Measurements from ENCODE around the gene ZNF84. TPM values are rescaled to one million over a fixed set of nuclear protein-coding genes. Genes with fewer than 3 reads are reported as not detected.

The ZNF84 gene
- total RNA-seq, 4 donors from 2014 or later = 16.2 to 144 (median 44.5) TPM

DNA sequence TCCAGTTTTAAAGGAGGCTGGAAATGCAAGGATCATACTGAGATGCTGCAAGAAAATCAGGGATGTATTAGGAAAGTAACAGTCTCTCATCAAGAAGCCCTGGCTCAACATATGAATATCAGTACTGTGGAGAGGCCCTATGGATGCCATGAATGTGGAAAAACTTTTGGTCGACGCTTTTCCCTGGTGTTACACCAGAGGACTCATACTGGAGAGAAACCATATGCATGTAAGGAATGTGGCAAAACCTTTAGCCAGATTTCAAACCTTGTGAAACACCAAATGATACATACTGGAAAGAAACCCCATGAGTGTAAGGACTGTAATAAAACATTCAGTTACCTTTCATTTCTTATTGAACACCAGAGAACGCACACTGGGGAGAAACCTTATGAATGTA lies 68.3 kb downstream of the ZNF84 start:
- Histone ChIP-seq H3K27me3 (no peaks in the 10 kb centered on the region), H3K9me3 (peaks cover 100% of the 10 kb centered on the region in 2 donors), H3K4me3 (no peak overlapping the region), H3K27ac (no peak overlapping the region), H3K36me3 (peaks cover 5 to 74% (median 42%) of the 10 kb centered on the region in 4 donors), H3K4me1 (no peaks in the 10 kb centered on the region)
- intact Hi-C loops (cut with DNase I; ENCODE audit: low total_unique reads) = no loop called here
- DNase-seq = no peak
- 99 to 100% methylated on average over 3 of the region's 3 CpGs for WGBS, 2 donors (ENCODE audit: low coverage in 1 of 2)
- TF ChIP-seq POLR2AphosphoS5 (IDR thresholded peaks at IDR 0.05) (no peak), POLR2A (IDR thresholded peaks at IDR 0.05) (no peak), EP300 (IDR thresholded peaks at IDR 0.05; ENCODE audit: low read depth) (no peak)
- TF ChIP-seq, protein P1, sequence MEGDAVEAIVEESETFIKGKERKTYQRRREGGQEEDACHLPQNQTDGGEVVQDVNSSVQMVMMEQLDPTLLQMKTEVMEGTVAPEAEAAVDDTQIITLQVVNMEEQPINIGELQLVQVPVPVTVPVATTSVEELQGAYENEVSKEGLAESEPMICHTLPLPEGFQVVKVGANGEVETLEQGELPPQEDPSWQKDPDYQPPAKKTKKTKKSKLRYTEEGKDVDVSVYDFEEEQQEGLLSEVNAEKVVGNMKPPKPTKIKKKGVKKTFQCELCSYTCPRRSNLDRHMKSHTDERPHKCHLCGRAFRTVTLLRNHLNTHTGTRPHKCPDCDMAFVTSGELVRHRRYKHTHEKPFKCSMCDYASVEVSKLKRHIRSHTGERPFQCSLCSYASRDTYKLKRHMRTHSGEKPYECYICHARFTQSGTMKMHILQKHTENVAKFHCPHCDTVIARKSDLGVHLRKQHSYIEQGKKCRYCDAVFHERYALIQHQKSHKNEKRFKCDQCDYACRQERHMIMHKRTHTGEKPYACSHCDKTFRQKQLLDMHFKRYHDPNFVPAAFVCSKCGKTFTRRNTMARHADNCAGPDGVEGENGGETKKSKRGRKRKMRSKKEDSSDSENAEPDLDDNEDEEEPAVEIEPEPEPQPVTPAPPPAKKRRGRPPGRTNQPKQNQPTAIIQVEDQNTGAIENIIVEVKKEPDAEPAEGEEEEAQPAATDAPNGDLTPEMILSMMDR (IDR thresholded peaks at IDR 0.05) = no peak
- in situ Hi-C loops (cut with MboI; ENCODE audit: low pct_ligation_motif_present in 1 of 4, low pct_unique_long_range_greater_than_20kb in 1 of 4, low sequenced_read_pairs in 3 of 4) = no loop called here

DNA sequence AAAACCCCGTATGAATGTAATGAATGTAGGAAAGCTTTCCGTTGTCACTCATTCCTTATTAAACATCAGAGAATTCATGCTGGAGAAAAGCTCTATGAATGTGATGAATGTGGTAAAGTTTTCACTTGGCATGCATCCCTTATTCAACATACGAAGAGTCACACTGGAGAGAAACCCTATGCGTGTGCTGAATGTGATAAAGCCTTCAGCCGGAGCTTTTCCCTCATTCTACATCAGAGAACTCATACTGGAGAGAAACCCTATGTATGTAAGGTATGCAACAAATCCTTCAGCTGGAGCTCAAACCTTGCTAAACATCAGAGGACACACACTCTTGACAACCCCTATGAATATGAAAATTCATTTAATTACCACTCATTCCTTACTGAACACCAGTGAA lies 68.9 kb downstream of the ZNF84 start:
- Histone ChIP-seq H3K4me1 (no peaks in the 10 kb centered on the region), H3K9me3 (peaks cover 100% of the 10 kb centered on the region in 2 donors), H3K4me3 (no peak overlapping the region), H3K27me3 (no peaks in the 10 kb centered on the region), H3K27ac (no peak overlapping the region), H3K36me3 (peaks cover 5 to 68% (median 39%) of the 10 kb centered on the region in 4 donors)
- WGBS, 2 donors (ENCODE audit: low coverage in 1 of 2) = 85 to 98% methylated on average over 5 of the region's 5 CpGs
- no peak for DNase-seq
- TF ChIP-seq POLR2AphosphoS5 (IDR thresholded peaks at IDR 0.05) (no peak), POLR2A (IDR thresholded peaks at IDR 0.05) (no peak), EP300 (IDR thresholded peaks at IDR 0.05; ENCODE audit: low read depth) (no peak)
- TF ChIP-seq, protein P1 (IDR thresholded peaks at IDR 0.05) = no peak
- in situ Hi-C loops (cut with MboI; ENCODE audit: low pct_ligation_motif_present in 1 of 4, low pct_unique_long_range_greater_than_20kb in 1 of 4, low sequenced_read_pairs in 3 of 4) (no loop called here), intact Hi-C loops (cut with DNase I; ENCODE audit: low total_unique reads) (no loop called here)

DNA sequence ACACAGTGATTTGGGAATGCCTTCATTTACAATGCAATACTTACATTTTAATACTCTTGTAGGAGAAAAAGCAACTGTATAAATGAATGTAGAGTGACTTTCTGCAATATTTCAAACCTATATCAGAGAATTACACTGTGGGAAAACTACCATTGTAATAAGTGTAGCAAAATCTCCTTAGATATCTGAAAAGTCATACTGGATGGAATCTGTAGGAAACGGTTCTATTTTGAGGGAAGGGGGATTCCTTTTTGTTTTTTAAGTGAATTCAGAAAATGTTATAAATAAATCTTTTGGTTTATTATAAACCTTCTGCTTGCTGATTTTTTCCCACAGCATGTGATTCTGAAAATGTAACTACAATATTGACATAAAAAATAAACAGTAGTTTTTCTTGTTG lies 69.8 kb downstream of the ZNF84 start:
- in situ Hi-C loops (cut with MboI; ENCODE audit: low pct_ligation_motif_present in 1 of 4, low pct_unique_long_range_greater_than_20kb in 1 of 4, low sequenced_read_pairs in 3 of 4) = no loop called here
- H3K36me3 ChIP-seq = peaks cover 3 to 59% (median 35%) of the 10 kb centered on the region in 4 donors
- no peak for DNase-seq
- WGBS, 2 donors (ENCODE audit: low coverage in 1 of 2) = 83 to 96% methylated on average over 1 of the region's 1 CpG
- H3K27ac ChIP-seq = no peak overlapping the region
- intact Hi-C loops (cut with DNase I; ENCODE audit: low total_unique reads) = no loop called here
- H3K4me3 ChIP-seq = no peak overlapping the region
- TF ChIP-seq, protein P1 (IDR thresholded peaks at IDR 0.05) = no peak
- no peak for TF ChIP-seq POLR2A (IDR thresholded peaks at IDR 0.05)
- TF ChIP-seq POLR2AphosphoS5 (IDR thresholded peaks at IDR 0.05) = no peak
- no peaks in the 10 kb centered on the region for H3K4me1 ChIP-seq
- H3K27me3 ChIP-seq = no peaks in the 10 kb centered on the region
- H3K9me3 ChIP-seq = peaks cover 100% of the 10 kb centered on the region in 2 donors

DNA sequence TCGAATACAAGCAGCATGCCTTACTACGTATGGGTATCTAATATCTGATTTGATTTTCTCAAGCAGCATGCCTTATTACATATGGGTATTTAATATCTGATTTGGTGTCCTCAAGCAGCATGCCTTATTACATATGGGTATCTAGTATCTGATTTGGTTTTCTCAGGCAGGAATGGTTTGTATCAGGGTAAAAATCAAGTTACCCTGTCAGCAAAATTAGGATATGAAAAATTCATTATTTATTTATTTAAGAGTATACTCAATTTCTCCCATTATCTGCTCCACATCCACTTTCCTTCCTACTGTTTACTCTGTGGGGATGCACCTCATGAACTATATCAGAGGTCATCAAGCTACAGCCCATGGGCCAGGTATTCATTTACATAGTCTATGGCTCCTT lies 70.8 kb downstream of the ZNF84 start:
- WGBS, 2 donors (ENCODE audit: low coverage in 1 of 2) = 95% methylated on average over 2 of the region's 2 CpGs; no CpG with 5 or more reads in 1 of the 2 donors
- Histone ChIP-seq H3K36me3 (peaks cover 2 to 49% (median 30%) of the 10 kb centered on the region in 4 donors), H3K27me3 (no peaks in the 10 kb centered on the region), H3K27ac (no peak overlapping the region), H3K4me3 (no peak overlapping the region), H3K9me3 (peaks cover 98 to 100% of the 10 kb centered on the region in 2 donors), H3K4me1 (no peaks in the 10 kb centered on the region)
- TF ChIP-seq, protein P1 (IDR thresholded peaks at IDR 0.05) = no peak
- no peak for TF ChIP-seq POLR2AphosphoS5 (IDR thresholded peaks at IDR 0.05)
- no peak for TF ChIP-seq EP300 (IDR thresholded peaks at IDR 0.05; ENCODE audit: low read depth)
- no peak for TF ChIP-seq POLR2A (IDR thresholded peaks at IDR 0.05)
- DNase-seq = no peak
- in situ Hi-C loops (cut with MboI; ENCODE audit: low pct_ligation_motif_present in 1 of 4, low pct_unique_long_range_greater_than_20kb in 1 of 4, low sequenced_read_pairs in 3 of 4) (no loop called here), intact Hi-C loops (cut with DNase I; ENCODE audit: low total_unique reads) (no loop called here)

Small RNA genes within 50 kb of the gene (small RNA-seq; reads per million reads assigned to genes)
- gene RNU4ATAC12P = 0 reads per million in 4 donors

Other genes with a start within 250 kb of the ZNF84 start
- 100 to 1,000 TPM in 2 of 4 donors, 10 to 100 TPM in 2; 90.9 to 113 (median 99.9) TPM for gene GOLGA3, start 208.6 kb upstream of the ZNF84 start, total RNA-seq
- gene CHFR, start 149.9 kb upstream of the ZNF84 start, total RNA-seq = 100 to 1,000 TPM in 1 of 4 donors, 10 to 100 TPM in 3; 47.7 to 132 (median 61.9) TPM
- 10 to 100 TPM in 2 of 4 donors, 1 to 10 TPM in 2; 4.5 to 21.3 (median 10.3) TPM for gene ZNF605, start 81.2 kb upstream of the ZNF84 start, total RNA-seq
- gene ZNF26, start 51.1 kb upstream of the ZNF84 start, total RNA-seq = 10 to 100 TPM; 12.7 to 26.3 (median 18.5) TPM
- 10 to 100 TPM; 13.8 to 35.6 (median 14.8) TPM for gene ZNF140, start 43.4 kb downstream of the ZNF84 start, total RNA-seq
- gene ZNF891, start 92.8 kb downstream of the ZNF84 start, total RNA-seq = 1 to 10 TPM; 1.4 to 3.8 (median 1.9) TPM
- gene ZNF10, start 93.1 kb downstream of the ZNF84 start, total RNA-seq = 10 to 100 TPM in 2 of 4 donors, 1 to 10 TPM in 2; 2.6 to 13.7 (median 10.7) TPM
- 10 to 100 TPM; 12.2 to 30.3 (median 16.1) TPM for gene ZNF268, start 144.0 kb downstream of the ZNF84 start, total RNA-seq
- not detected for gene ANHX, start 198.4 kb downstream of the ZNF84 start, total RNA-seq